ENCODE measurements around the gene APOC3. TPM values are rescaled to one million over a fixed set of nuclear protein-coding genes. Genes with fewer than 3 reads are reported as not detected.

APOC3 gene
- total RNA-seq, 1 donor, result not detected

DNA sequence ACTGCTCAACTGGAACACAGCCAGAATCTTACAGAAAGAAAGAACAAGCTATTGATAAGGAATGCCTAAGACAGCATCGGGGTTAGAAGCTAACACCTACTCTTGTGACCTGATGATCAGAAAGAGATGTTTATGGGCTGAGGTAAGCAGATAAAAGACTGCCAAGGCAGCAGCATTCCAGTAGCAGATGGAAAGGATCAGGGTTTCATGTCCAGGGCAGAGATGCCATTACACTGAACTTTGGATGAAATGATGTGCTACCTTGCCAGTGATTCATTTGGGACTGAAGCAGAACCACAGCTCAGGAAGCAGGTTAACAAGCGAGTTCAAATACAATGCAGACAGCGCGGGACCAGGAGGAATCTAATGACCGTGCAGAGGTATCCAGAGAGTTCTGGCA is 34.8 kb downstream of the APOC3 start:
- Histone ChIP-seq H3K4me3 (ENCODE audit: low read length) (no peak overlapping the region), H3K4me1 (ENCODE audit: insufficient read depth, low read length) (no peaks in the 10 kb centered on the region), H3K27me3 (ENCODE audit: insufficient read depth, low read length) (no peaks in the 10 kb centered on the region), H3K9me3 (ENCODE audit: low read depth, low read length) (no peaks in the 10 kb centered on the region)

DNA sequence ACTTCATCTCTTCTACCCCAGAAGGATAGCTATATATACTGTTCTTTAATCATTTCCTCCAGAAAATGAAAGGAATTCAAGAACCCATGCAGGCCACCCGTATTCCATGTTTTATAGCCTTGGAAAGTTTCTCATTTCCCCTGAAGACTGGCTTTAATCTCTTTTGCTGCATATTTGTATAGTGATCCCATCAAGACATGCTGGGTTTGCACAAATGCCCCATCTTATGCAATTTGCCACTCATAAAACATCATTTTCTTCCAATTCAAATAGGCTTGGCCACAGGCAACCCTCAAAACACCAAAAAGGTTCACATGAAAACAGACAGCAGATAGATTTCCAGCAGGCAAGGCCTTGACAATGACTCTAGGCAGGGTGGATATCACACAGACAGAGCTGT is 36.0 kb downstream of the APOC3 start:
- no peaks in the 10 kb centered on the region for H3K27me3 ChIP-seq (ENCODE audit: insufficient read depth, low read length)
- H3K4me1 ChIP-seq (ENCODE audit: insufficient read depth, low read length), result no peaks in the 10 kb centered on the region
- no peaks in the 10 kb centered on the region for H3K9me3 ChIP-seq (ENCODE audit: low read depth, low read length)
- no peak overlapping the region for H3K4me3 ChIP-seq (ENCODE audit: low read length)

DNA sequence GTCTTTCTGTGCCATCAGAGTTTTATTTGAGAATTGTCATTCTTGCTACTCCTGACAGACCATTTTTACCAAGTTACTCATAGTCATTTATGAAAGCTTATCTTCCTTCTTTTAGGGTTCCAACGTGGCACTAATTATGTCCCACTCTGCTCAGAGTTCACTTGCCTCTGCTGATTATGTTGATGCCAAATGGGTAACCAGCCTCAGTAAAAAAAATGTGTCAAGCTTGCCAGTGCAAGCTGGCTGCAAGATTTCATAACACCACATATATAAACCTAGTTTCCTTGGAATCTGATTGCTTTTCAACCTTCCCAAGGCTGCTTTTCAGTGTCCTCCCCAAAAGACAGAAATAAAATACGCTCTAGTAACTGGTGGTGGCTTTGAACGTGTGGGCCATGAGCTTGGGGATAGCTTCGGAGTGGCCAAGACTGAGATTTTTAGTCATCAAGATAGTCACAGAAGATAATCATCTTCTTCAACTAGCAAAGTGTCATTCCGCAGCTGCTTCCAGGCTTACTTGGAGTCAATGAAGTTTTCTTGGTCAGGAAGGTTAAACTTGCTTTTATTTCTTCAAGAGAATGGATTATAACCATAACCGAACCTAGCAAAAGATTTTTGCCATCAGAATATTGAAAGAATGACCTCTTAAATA is 37.2 kb downstream of the APOC3 start:
- no peak overlapping the region for H3K4me3 ChIP-seq (ENCODE audit: low read length)

DNA sequence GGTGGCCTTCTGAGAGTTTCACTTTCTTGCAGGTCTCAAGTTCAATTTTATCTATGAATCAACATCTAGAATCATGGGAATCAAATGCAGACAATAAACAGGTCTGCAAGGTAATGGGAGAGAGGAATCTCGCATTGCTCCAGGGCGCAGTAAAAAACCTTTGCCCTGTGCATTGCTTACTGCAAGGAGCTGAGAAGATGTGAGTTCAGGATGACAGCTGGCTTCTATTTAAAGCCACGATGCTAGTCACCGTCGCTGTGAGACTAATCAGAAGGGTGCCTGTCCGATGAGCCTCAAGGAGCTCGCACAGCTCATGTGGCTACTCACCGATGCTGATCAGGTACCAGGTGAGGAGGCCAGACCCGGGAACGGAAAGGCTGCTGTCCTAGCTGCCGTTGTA is 37.9 kb downstream of the APOC3 start:
- no peaks in the 10 kb centered on the region for H3K9me3 ChIP-seq (ENCODE audit: low read depth, low read length)
- no peaks in the 10 kb centered on the region for H3K27me3 ChIP-seq (ENCODE audit: insufficient read depth, low read length)
- no peak overlapping the region for H3K4me3 ChIP-seq (ENCODE audit: low read length)
- no peaks in the 10 kb centered on the region for H3K4me1 ChIP-seq (ENCODE audit: insufficient read depth, low read length)

More for the DNA sequence above, 37.2 kb downstream of the APOC3 start:
- H3K4me1 ChIP-seq (ENCODE audit: insufficient read depth, low read length), result no peaks in the 10 kb centered on the region
- no peaks in the 10 kb centered on the region for H3K9me3 ChIP-seq (ENCODE audit: low read depth, low read length)
- no peaks in the 10 kb centered on the region for H3K27me3 ChIP-seq (ENCODE audit: insufficient read depth, low read length)

DNA sequence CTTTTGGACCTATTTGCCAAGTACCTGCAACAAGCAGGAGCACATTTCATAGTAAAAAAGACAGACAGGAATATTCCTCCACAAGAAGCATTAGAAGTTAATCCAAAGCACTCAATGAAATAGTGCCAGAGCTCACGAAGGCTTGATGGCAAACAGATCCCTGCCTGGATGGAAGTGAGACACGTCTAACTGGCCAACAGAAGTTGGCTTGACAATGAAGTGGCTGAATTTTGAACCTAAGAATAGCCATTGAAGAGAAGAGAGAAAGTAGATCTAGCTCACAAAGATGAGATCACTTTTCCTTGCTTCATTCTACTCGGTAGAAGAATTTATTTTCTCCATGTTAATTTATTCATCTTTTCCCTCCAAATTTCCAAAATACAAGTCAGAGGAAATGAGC is 38.4 kb downstream of the APOC3 start:
- Histone ChIP-seq H3K27me3 (ENCODE audit: insufficient read depth, low read length) (no peaks in the 10 kb centered on the region), H3K4me1 (ENCODE audit: insufficient read depth, low read length) (no peaks in the 10 kb centered on the region), H3K9me3 (ENCODE audit: low read depth, low read length) (no peaks in the 10 kb centered on the region), H3K4me3 (ENCODE audit: low read length) (no peak overlapping the region)

DNA sequence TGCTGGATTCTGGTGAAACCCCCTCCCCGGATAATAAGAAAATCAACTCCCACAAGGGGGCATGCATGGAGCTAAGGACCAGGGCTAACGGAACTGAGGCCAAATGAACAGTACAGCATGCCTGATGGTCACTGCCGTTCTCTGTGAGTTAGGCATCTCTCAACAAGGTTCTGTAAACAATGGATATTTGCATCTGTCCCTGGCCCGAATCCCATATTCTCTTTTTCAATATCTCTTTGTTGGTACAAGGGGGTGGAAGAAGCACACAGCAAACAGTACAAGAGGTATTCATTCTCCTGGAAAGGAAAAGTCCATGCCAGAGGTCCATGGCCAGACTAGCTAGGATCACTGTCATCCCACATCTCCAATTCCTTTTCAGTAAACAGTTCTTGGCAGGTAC is 39.9 kb downstream of the APOC3 start:
- Histone ChIP-seq H3K4me1 (ENCODE audit: insufficient read depth, low read length) (no peaks in the 10 kb centered on the region), H3K4me3 (ENCODE audit: low read length) (no peak overlapping the region), H3K9me3 (ENCODE audit: low read depth, low read length) (no peaks in the 10 kb centered on the region), H3K27me3 (ENCODE audit: insufficient read depth, low read length) (no peaks in the 10 kb centered on the region)

DNA sequence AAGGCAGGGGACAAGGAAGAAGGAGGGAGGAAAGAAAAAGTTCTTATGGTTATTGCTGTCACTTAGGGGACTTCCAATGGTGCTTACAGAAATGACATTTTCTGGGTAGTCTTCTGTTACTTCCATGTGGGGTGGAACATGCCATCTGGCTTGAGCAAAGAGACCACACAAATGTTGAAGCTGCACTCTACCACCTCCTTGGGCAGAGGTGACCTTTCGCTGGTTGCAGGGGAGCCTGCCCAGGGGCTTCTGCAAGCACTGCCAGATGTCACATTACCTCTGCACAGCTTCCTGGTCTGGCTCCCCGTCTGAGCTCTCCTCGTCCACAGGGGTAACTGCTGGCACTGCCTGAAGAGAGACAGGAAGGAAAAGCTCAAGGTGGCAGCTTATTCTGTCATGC is 40.3 kb downstream of the APOC3 start:
- H3K4me1 ChIP-seq (ENCODE audit: insufficient read depth, low read length), result no peaks in the 10 kb centered on the region
- H3K27me3 ChIP-seq (ENCODE audit: insufficient read depth, low read length), result no peaks in the 10 kb centered on the region
- no peak overlapping the region for H3K4me3 ChIP-seq (ENCODE audit: low read length)
- no peaks in the 10 kb centered on the region for H3K9me3 ChIP-seq (ENCODE audit: low read depth, low read length)

DNA sequence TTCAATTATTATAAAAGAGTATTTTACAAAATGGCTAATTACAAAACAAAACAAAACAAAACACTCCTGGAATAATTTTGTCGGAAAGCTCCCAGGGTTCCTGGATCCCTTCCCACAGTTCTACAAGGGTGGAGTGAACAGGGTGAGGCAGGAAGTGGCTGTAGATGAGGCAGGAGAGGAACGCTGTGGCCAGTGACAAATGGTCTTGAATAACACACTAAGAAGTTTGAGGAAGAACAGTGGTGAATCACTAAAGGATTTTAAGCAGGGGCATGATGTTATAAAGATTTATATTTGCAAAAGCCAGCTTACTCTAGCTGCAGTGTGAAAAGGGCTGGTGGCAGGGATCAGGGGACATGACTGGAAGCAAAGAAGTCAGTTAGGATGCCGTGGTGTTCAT is 41.5 kb downstream of the APOC3 start:
- Histone ChIP-seq H3K4me1 (ENCODE audit: insufficient read depth, low read length) (no peaks in the 10 kb centered on the region), H3K9me3 (ENCODE audit: low read depth, low read length) (no peaks in the 10 kb centered on the region), H3K4me3 (ENCODE audit: low read length) (no peak overlapping the region), H3K27me3 (ENCODE audit: insufficient read depth, low read length) (no peaks in the 10 kb centered on the region)

DNA sequence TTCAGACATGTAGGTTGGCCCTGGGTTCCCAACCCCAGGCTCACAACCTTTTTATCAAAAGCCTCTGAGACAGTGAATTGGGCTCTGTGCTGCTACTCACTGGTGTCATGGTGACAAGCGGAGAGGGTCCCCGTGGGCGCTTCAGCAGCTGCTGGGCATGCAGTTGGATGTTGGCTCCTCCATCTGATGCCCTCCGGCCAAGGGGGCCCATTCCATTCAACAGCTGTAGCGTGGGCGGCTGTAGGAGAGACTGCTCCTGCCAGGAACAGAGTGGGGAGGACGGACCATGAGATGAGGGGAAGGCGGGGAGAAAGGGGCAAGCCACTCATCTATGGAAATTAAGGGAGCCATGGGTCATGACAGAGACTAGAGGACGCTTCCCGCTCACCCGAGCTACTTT is 43.7 kb downstream of the APOC3 start:
- Histone ChIP-seq H3K4me1 (ENCODE audit: insufficient read depth, low read length) (no peaks in the 10 kb centered on the region), H3K9me3 (ENCODE audit: low read depth, low read length) (no peaks in the 10 kb centered on the region), H3K4me3 (ENCODE audit: low read length) (no peak overlapping the region), H3K27me3 (ENCODE audit: insufficient read depth, low read length) (no peaks in the 10 kb centered on the region)

DNA sequence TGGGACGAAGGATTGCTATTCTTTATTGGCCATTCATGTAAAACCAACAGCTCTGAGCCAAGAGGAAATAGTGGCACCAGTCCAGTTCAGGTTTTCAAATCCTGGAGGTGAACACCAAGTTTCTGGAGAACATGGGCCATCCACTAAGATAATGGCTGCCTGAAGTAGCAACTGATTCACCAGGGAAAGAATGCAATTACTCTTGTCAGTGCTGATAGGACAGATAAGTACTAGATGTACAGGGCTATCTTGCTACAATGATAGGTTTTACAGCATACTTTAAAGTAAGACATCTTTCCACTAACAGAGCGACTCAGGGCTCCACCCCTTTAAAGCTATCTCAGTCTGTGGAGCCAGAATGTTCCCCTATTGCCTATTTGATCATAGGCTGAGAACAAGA is 44.5 kb downstream of the APOC3 start:
- H3K4me3 ChIP-seq (ENCODE audit: low read length), result no peak overlapping the region
- no peaks in the 10 kb centered on the region for H3K9me3 ChIP-seq (ENCODE audit: low read depth, low read length)
- no peaks in the 10 kb centered on the region for H3K4me1 ChIP-seq (ENCODE audit: insufficient read depth, low read length)
- H3K27me3 ChIP-seq (ENCODE audit: insufficient read depth, low read length), result no peaks in the 10 kb centered on the region

DNA sequence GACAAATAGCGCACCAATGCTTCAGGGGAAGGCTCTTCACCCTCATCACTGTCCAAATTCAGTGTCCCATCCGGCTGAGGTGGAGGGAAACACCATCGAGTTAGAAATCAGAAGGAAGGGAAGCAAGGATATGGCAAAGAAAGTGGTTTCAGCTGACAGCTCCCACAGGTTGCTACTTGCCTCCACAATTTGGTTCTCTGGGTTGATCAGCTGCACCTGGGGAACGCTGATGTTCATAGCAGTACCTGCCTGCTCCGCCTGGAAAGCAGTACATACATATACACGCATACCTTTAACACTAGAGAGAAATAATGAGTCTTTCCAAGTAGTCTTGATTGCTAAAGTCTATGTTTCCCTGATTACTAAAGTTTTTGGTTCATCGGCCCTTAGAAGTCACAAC is 45.5 kb downstream of the APOC3 start:
- H3K27me3 ChIP-seq (ENCODE audit: insufficient read depth, low read length), result no peaks in the 10 kb centered on the region
- H3K4me1 ChIP-seq (ENCODE audit: insufficient read depth, low read length), result no peaks in the 10 kb centered on the region
- no peaks in the 10 kb centered on the region for H3K9me3 ChIP-seq (ENCODE audit: low read depth, low read length)
- no peak overlapping the region for H3K4me3 ChIP-seq (ENCODE audit: low read length)

DNA sequence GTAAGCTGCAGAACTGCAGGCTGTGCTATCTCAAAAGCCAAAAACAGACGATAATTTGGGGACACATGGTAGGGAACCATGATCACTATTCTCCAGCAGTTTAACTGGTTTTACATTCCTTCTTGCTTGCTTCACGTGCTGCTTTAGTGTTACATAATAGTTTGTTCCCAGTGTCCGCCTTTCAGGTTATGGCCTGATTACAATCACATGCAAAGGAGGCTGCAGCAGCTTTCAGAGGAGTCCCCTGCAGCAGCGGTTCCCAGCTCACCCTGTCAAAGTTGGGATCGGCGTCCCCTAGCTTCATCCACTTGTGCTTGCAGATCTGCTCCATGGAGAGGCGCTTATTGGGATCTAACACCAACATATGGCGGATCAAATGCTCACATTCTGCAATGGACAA is 46.9 kb downstream of the APOC3 start:
- Histone ChIP-seq H3K4me1 (ENCODE audit: insufficient read depth, low read length) (no peaks in the 10 kb centered on the region), H3K9me3 (ENCODE audit: low read depth, low read length) (no peaks in the 10 kb centered on the region)

DNA sequence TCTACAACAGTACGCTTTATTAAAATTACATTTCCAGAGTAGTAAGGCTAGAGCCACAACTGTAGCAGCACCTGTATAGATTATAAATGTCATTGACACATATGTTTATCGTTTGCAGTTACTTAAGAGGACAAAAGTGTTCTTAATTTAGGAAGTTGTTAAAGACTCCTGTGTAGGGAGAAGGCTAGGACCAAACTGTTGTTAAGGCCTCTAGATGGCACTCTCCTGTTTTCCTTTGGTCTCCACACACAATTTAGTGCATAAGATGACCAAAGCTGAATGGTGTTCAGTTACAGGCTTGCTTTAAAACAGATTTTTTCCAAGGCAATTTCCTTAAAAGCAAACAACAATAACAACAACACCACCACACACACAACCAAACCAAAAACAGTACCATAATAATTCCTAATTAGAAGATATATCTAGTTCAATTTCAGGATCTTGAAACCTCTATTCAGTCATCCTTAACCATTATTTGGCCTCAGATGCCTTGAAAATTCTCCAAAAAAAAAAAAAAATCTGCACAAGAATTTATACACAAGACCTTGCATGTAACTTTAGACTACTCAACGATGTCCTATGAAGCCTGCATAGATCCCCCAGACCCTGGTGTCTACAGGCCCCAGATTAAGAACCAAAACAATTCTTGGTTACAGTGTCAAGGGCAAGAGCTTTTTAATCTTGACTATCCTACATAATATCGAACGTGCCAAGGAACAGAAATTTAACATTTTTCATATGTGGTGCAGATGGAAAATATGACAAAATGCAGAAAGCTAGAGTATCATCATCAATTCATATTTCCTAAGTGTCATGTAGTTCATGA is 50.3 kb downstream of the APOC3 start:
- H3K4me1 ChIP-seq (ENCODE audit: insufficient read depth, low read length), result no peaks in the 10 kb centered on the region
- H3K27me3 ChIP-seq (ENCODE audit: insufficient read depth, low read length), result no peaks in the 10 kb centered on the region
- H3K9me3 ChIP-seq (ENCODE audit: low read depth, low read length), result no peaks in the 10 kb centered on the region
- H3K4me3 ChIP-seq (ENCODE audit: low read length), result no peak overlapping the region

More for the DNA sequence above, 46.9 kb downstream of the APOC3 start:
- H3K27me3 ChIP-seq (ENCODE audit: insufficient read depth, low read length), result no peaks in the 10 kb centered on the region
- H3K4me3 ChIP-seq (ENCODE audit: low read length), result no peak overlapping the region

DNA sequence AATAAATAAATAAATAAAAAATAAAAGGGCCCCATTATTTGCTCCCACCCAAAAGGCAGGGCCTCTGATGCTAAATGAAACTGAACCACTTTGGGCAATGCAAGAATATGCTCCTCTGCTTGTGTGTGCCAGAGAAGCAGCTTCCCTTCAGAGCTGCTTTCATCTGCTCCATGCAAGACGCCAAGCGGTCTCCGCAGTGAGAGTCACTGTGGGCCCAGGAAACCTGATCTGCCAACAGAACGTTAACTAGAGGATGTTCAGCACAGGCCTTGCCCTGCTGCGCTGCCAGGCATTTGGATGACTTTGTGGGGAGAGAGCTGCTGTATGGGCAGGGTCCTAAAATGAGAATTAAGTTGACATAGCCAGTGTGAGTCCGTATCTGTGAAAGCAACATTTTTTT is 51.4 kb downstream of the APOC3 start:
- Histone ChIP-seq H3K4me3 (ENCODE audit: low read length) (no peak overlapping the region), H3K27me3 (ENCODE audit: insufficient read depth, low read length) (no peaks in the 10 kb centered on the region), H3K9me3 (ENCODE audit: low read depth, low read length) (no peaks in the 10 kb centered on the region), H3K4me1 (ENCODE audit: insufficient read depth, low read length) (no peaks in the 10 kb centered on the region)

DNA sequence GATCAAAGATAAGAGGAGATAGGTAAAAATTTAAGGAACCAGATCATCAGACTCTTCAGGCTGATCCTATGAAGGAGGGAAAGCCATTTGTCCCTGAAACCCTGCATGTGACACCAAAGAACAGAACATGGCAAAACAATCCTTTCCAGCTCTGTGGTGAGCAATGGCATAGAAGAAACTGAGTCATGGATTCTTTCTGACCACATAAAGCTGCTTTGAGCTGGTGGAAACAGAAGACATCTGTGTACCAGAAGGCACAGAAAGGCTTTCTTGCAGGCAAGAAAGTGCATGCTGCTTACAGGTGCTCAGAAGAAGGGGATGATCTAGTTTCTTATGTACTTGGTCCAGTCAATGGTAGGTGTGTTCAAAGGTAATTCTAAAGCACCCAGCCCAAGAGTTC is 52.7 kb downstream of the APOC3 start:
- Histone ChIP-seq H3K4me1 (ENCODE audit: insufficient read depth, low read length) (no peaks in the 10 kb centered on the region), H3K9me3 (ENCODE audit: low read depth, low read length) (no peaks in the 10 kb centered on the region), H3K4me3 (ENCODE audit: low read length) (no peak overlapping the region), H3K27me3 (ENCODE audit: insufficient read depth, low read length) (no peaks in the 10 kb centered on the region)
